Subcutaneous adipose tissue (tissue), 4 donors: Measurements from ENCODE around the gene ARRB1. TPM values are rescaled to one million over a fixed set of nuclear protein-coding genes. Genes with fewer than 3 reads are reported as not detected.

Experiments
- total RNA-seq, 4 donors: library from RNA; depleted of rRNA; stranded (reverse); fragments of >200 nt; gene quantifications; one replicate each; pipeline ENCODE4 v1.1.0, GENCODE V29; 2016
- TF ChIP-seq, protein P1 (sequence below): fragments of 450-650 bp; IDR thresholded peaks from one replicate; pipeline ENCODE4 v1.5.1; 2016; ENCODE audit warnings: low read depth, mild to moderate bottlenecking, control low read depth, antibody characterized with exemption, moderate library complexity

ARRB1 gene
- total RNA-seq, 4 donors from 2014 or later: 34.8 to 125 (median 63.0) TPM

GRCh38 chr11:75276686-75277085 is 74.8 kb downstream of the ARRB1 start:
- TF ChIP-seq, protein P1, sequence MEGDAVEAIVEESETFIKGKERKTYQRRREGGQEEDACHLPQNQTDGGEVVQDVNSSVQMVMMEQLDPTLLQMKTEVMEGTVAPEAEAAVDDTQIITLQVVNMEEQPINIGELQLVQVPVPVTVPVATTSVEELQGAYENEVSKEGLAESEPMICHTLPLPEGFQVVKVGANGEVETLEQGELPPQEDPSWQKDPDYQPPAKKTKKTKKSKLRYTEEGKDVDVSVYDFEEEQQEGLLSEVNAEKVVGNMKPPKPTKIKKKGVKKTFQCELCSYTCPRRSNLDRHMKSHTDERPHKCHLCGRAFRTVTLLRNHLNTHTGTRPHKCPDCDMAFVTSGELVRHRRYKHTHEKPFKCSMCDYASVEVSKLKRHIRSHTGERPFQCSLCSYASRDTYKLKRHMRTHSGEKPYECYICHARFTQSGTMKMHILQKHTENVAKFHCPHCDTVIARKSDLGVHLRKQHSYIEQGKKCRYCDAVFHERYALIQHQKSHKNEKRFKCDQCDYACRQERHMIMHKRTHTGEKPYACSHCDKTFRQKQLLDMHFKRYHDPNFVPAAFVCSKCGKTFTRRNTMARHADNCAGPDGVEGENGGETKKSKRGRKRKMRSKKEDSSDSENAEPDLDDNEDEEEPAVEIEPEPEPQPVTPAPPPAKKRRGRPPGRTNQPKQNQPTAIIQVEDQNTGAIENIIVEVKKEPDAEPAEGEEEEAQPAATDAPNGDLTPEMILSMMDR: no peak

- TF ChIP-seq, protein P1: no peak
These were observed 75.3 kb downstream of the ARRB1 start for GRCh38 chr11:75276186-75276585.

DNA sequence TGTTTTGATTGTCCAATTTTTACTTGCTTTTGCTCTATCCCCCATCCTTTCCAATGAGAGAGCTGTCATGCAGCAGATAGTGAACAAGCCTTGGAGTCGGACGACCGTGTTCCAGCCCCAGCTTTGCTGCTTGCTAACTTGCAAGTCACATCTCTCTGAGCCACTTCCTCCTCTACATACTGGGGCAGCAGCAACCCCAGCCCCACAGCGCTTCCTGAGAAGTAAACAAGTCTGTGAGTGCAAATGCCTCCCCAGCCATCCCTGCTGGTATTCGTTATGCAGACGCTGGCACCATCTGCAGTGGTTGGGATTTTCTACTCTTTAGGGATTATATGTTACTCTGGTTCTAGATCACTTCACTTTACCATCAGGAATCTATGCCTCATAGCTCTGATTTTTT is 75.9 kb downstream of the ARRB1 start:
- TF ChIP-seq, protein P1: no peak

GRCh38 chr11:75273411-75274391 is 77.8 kb downstream of the ARRB1 start:
- TF ChIP-seq, protein P1: no peak

DNA sequence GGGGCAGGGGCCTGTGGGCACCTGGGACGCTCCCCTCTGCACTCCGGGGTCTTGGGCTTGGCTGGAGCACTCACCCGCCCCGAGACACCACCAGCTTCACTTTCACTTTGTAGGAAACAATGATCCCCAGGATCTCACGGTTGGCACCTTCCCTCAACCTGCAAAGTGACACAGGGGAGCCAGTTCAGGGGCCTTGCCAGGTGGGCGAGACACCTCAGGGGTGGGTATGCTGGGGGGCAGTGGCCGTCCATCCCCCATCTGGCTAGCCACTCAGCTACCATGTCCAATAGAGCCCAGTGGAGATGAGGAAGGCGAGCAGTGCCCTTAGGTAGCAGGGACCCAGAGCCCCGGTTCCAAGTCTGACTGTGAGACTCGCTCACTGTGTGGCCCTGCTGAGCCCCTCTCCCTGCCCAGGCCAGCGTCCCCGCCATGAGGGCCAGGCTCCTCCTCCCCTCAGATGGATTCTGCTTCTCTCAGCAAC is 78.6 kb downstream of the ARRB1 start:
- TF ChIP-seq, protein P1: no peak

DNA sequence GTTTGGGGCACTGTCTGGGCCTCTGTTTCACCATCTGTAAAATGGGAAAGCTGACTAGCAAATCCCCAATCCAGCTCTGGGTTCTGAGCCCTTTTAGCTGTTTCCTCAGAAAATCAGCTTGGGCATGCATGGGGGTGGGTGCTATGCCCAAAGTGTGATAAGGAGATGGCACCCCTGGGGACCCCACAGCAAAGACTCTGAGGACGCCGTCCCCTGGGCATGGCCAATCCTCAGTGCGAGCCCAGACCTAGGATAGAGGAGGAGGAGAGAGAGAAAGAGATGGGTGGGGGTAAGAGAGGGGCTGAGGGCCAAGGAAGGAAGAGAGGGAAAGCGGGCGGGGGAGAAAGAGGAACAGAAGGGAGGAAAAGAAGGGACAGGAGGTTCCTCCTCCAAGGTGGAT is 79.1 kb downstream of the ARRB1 start:
- TF ChIP-seq, protein P1: no peak

- TF ChIP-seq, protein P1: no peak
These were observed 79.7 kb downstream of the ARRB1 start for GRCh38 chr11:75271730-75272129.
